Type B pancreatic cell (in vitro differentiated cells): Measurements from ENCODE around the gene AHCYL2. TPM values are rescaled to one million over a fixed set of nuclear protein-coding genes. Genes with fewer than 3 reads are reported as not detected.

Experiments
- DNase-seq: peaks from one replicate; pipeline ENCODE4 v3.0.0; 2021; ENCODE audit warnings: mixed read lengths; ENCODE audit not compliant: unreplicated experiment; ENCODE audit errors: extremely low spot score
- H3K27ac Mint-ChIP-seq: 2 replicates; pipeline ENCODE4 v1.8.0; 2021; ENCODE audit warnings: mild to moderate bottlenecking, mixed read lengths
- H3K27me3 Mint-ChIP-seq: 2 replicates; pipeline ENCODE4 v1.8.0; 2021; ENCODE audit warnings: mixed read lengths
- H3K36me3 Mint-ChIP-seq: 2 replicates; pipeline ENCODE4 v1.8.0; 2021; ENCODE audit warnings: mixed read lengths
- H3K4me1 Mint-ChIP-seq: one replicate; pipeline ENCODE4 v1.8.0; 2021; ENCODE audit warnings: mixed read lengths; ENCODE audit not compliant: unreplicated experiment
- H3K4me3 Mint-ChIP-seq: 2 replicates; pipeline ENCODE4 v1.8.0; 2021; ENCODE audit warnings: mild to moderate bottlenecking, mixed read lengths
- H3K9me3 Mint-ChIP-seq: 2 replicates; pipeline ENCODE4 v1.8.0; 2021; ENCODE audit warnings: mixed read lengths
- CTCF ChIP-seq: fragments of 200-600 bp; sonication (generic); conservative IDR thresholded peaks from 2 replicates; pipeline ENCODE4 v1.5.0; 2021; ENCODE audit warnings: antibody characterized with exemption, mild to moderate bottlenecking
- total RNA-seq: library from RNA; stranded (reverse); gene quantifications from 2 replicates; pipeline ENCODE4 v1.2.1, GENCODE V29; 2021; ENCODE audit warnings: low replicate concordance

Gene AHCYL2
- total RNA-seq, 1 donor from 2014 or later: 27.8 TPM

- H3K27me3 Mint-ChIP-seq: no peaks in the 10 kb centered on the region
- no peak for DNase-seq
- H3K27ac Mint-ChIP-seq: peak overlapping the region; percentile 36
- no peaks in the 10 kb centered on the region for H3K36me3 Mint-ChIP-seq
- peaks cover 39% of the 10 kb centered on the region for H3K4me1 Mint-ChIP-seq
- H3K4me3 Mint-ChIP-seq: peak overlapping the region; percentile 32
- no peak for TF ChIP-seq CTCF
- H3K9me3 Mint-ChIP-seq: no peaks in the 10 kb centered on the region
Observed at GRCh38 chr7:129227646-129228578, 3.1 kb downstream of the AHCYL2 start.

DNA sequence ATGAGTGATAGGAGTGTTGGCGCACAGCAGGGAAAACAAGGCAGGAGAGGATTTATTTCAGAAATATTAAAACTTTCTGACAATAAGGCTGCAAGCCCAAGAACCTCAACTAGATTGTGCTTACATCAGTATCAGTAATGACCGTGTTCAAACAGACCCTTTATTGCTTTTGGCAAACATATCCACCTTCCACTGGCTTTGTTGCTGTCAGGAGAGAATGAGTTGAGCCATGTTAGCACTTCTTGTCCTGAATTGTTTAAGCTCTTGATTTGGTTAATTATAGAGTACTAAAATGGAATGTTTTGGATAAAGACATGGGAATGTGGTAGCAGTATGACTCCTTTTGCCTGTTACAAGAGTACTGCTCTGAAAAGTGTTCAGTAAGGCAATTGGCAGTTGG, 3.8 kb downstream of the AHCYL2 start:
- Mint-ChIP-seq H3K27ac (peak overlapping the region; percentile 36), H3K9me3 (no peaks in the 10 kb centered on the region), H3K4me1 (peaks cover 39% of the 10 kb centered on the region), H3K27me3 (no peaks in the 10 kb centered on the region), H3K36me3 (no peaks in the 10 kb centered on the region), H3K4me3 (no peak overlapping the region)
- no peak for DNase-seq
- TF ChIP-seq CTCF: no peak

DNA sequence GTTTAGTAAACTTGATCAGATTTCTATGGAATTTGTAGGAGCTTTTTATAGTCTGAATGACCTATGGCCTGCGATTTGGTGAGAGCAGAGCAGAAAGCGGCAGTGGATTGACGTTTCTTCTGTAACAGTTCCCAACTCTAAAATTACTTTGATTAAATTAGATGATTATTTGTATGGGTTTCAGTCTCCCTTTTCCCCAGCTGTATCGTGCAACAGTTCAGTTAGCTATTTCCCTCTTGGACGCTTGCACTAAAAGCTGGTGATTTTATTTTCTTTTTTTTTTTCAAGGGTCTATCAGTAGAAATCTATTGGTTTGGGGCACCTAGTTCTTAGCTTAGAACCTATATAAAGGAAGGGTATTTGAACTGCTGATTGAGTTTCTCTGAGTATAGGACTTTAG, 6.8 kb downstream of the AHCYL2 start:
- no peak for TF ChIP-seq CTCF
- Mint-ChIP-seq H3K4me1 (peaks cover 22% of the 10 kb centered on the region), H3K27me3 (no peaks in the 10 kb centered on the region), H3K9me3 (no peaks in the 10 kb centered on the region), H3K36me3 (no peaks in the 10 kb centered on the region), H3K27ac (no peak overlapping the region), H3K4me3 (no peak overlapping the region)
- no peak for DNase-seq

GRCh38 chr7:129238546-129238945, 13.7 kb downstream of the AHCYL2 start:
- Mint-ChIP-seq H3K9me3 (no peaks in the 10 kb centered on the region), H3K36me3 (no peaks in the 10 kb centered on the region), H3K27me3 (no peaks in the 10 kb centered on the region), H3K4me1 (no peaks in the 10 kb centered on the region), H3K4me3 (no peak overlapping the region), H3K27ac (no peak overlapping the region)
- DNase-seq: no peak
- TF ChIP-seq CTCF: no peak

GRCh38 chr7:129240119-129240820, 15.4 kb downstream of the AHCYL2 start:
- no peak overlapping the region for H3K27ac Mint-ChIP-seq
- no peak for TF ChIP-seq CTCF

More at GRCh38 chr7:129240119-129240820, 15.4 kb downstream of the AHCYL2 start:
- no peaks in the 10 kb centered on the region for H3K4me1 Mint-ChIP-seq
- DNase-seq: no peak
- no peaks in the 10 kb centered on the region for H3K27me3 Mint-ChIP-seq
- no peaks in the 10 kb centered on the region for H3K9me3 Mint-ChIP-seq
- peaks cover under 1% of the 10 kb centered on the region for H3K36me3 Mint-ChIP-seq
- H3K4me3 Mint-ChIP-seq: no peak overlapping the region
